Dedifferentiated amniotic fluid mesenchymal stem cell (primary cell): Measurements from ENCODE around the gene ABCC1.
"Not testable (repeated sequence)": the region's sequence is repeated elsewhere in the genome, so short reads cannot be mapped to it uniquely, and the experiment has no call there.

Experiments
- DNase-seq: peaks from one replicate; pipeline ENCODE4 v3.0.0-alpha.2; 2016; ENCODE audit errors: extremely low spot score

ABCC1 gene

DNA sequence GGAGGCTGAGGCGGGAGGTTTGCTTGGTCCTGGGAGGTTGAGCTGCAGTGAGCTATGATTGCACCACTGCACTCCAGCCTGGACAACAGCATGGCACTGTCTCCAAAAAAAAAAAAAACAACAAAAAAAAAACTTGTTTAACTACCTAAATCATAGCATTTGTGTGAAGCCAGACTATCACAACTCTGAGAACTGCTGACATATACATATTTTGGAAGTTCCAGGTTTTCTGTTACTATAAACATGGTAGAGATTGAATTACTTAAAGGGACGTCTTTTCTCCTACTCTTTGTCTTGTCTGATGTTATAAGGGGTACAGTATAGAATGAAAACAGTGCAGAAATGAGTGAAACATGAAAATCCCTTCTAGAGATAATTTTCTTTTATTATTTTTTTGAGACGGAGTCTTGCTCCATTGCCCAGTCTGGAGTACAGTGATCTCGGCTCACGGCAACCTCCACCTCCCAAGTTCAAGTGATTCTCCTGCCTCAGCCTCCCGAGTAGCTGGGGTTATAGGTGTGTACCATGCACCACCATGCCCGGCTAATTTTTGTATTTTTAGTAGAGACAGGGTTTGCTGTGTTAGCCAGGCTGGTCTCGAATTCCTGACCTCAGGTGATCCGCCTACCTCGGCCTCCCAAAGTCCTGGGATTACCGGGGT, 18.4 kb downstream of the ABCC1 start:
- no peak for DNase-seq

DNA sequence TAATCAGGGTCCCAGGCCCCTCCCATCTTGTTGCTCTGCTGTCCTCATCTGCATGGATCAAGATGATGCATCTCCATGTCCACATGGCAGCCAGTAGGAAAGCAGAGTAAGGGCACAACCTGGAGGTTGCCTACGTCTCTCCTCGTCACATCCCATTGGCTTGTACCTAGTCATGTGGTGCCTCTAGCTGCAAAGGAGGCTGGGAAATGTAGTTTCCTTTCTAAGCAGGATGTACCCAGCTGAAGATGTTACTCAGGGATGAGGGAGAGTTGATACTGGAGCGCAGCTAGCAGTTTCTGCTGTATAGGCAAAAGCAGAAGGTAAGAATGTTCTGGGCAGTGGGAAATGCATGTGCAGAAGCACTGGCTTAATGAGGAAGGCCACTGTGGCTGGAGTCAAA, 20.8 kb downstream of the ABCC1 start:
- DNase-seq, result no peak

DNA sequence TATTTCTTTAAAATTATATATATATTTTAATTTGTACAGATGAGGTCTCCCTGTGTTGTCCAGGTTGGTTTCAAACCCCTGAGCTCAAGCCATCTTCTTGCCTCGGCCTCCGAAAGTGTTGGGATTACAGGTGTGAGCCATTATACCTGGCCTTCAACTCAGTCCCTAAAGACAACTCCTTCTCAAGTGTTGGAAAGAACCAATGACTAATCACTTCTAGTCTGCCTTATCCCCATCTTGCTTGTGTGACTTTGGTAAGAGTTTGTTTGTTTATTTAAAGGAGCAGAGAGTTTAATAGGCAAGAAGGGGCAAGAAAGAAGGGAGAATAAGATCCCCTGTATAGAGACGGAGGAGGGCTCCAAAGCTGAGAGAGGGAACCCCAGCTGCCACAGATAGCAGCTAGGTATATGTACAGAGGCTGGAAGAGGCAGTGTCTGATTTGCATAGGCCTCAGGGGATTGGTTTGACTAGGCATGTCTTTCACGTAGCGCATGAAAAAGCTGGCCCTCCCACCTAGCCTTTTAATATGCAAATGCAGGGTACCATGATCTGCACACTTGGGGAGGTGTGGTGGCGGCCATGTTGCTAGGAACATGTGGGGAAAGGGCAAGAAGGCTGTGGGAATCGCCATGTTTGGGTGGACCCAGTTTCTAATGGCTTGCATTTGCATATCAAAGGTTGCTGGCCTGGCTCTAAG, 21.5 kb downstream of the ABCC1 start:
- no peak for DNase-seq

DNA sequence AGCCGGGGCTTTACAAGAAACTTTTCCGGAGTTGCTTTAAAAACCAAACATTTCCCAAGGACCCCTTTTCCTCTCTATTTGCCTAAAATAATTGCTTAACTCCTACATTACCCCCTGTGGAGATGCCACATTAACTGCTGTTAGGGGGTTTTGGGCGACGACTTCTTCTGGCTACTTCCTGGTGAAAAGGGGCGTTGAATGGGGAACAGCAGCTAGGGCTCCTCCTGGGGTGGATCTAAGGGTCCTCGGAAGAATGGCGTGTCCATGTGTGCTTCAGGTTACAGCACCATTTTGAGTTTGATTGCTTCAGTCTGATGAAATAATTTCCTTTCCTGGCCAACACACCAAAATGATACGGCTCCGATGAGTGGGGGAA, 22.0 kb downstream of the ABCC1 start:
- no peak for DNase-seq

- DNase-seq, result no peak
Measured at GRCh38 chr16:15972046-15972868, 22.8 kb downstream of the ABCC1 start.

GRCh38 chr16:15973421-15973820, 24.0 kb downstream of the ABCC1 start:
- no peak for DNase-seq

- DNase-seq, result no peak
Measured at GRCh38 chr16:15974057-15974456, 24.6 kb downstream of the ABCC1 start.

DNA sequence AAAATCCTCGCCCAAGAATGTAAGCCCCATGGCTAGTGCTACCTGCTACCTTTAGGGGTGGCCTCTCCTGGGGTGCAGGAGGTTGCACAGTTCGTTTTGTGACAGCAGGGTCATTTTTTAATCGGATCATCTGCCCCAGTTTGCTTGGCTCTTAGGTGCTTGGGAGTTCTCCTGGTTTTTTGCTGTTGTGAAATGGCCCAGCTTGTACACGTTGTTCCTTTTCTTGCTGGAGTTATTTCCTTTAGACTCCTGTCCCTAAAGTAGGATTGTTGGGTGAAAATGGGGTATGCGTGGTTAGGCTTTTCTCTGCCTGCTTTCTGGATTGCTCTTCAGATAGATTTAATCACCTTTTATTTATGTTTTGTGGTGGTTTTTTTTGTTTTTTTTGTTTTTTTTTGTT, 25.8 kb downstream of the ABCC1 start:
- DNase-seq, result no peak

- no peak for DNase-seq
Measured at GRCh38 chr16:15976225-15976812, 26.9 kb downstream of the ABCC1 start.

DNA sequence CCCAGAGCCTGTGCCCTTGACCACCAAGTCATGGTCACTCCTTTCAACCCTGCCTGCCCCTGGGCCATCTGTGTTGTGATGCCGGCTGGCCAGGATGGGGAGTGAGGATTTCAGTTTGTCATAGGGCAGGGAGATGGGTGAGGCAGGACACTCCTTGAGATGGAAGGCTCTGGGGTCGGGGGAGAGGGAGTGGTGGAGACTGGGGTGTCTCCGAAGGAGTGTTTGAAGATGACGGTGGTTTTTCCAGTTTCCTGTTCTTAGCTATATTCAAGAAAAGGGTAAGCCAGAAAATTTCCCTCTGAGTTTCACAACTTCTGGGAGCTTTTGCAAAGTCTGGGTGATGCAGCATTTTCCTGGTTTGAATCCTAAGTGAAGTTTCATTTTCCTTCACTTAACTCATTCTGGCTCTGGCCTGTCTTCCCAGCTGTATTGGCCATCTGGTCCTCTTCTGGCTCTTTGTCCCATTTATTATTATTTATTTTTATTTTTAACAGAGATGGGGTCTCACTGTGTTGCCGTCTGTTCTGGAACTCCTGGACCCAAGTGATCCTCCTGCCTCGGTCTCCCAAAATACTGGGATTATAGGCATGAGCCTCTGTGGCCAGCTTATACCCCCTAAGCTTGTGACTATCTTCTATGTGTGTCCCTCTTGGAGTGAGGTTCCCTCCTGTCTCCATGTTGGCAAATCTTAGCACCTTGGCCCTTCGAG, 27.7 kb downstream of the ABCC1 start:
- peak; percentile 88 for DNase-seq

DNA sequence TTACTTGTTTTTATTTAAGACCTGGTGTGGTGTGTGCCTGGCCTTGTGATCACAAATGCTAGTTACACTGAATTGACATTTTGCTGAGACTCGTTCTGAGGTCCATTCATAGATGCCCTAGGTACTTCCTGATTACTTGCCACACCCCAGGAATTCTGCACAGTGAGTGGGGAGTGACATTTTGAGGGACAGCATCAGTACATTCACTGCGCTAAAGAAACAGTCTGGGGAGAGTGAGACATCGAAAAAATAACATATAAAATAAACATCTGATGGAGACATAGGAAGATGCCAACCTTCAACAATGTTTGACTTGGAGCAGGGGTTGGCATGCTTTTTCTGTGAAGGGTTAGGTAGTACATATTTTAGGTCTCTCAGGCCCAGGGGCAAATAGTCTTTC, 30.4 kb downstream of the ABCC1 start:
- DNase-seq, result no peak

GRCh38 chr16:15980329-15980728, 30.9 kb downstream of the ABCC1 start:
- DNase-seq, result no peak

- DNase-seq, result no peak
Measured at GRCh38 chr16:15981382-15981781, 32.0 kb downstream of the ABCC1 start.

DNA sequence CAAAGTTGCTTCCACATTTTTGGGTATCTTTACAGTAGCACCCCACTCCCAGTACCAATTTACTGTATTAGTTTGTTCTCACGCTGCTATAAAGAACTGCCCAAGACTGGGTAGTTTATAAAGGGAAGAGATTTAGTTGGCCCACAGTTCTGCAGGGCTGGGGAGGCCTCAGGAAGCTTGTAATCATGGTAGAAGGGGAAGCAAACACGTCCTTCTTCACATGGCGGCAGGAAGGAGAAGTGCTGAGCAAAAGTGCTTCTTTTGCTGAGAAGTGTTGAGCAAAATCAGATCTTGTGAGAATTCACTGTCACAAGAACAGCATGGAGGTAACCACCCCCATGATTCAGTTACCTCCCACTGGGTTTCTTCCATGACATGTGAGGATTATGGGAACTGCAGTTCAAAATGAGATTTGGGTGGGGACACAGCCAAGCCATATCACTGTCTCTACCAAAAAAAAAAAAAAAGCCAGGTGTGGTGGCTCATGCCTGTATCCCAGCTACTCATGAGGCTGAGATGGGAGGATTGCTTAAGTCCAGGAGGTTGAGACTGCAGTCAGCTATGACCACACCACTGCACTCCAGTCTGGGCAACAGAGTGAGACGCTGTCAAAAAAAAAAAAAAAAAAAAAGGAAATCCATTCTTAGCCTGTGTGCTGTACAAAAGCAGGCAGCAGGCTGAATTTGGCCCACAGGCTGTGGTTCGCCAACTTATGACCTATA, 32.9 kb downstream of the ABCC1 start:
- not testable (repeated sequence) for DNase-seq

DNA sequence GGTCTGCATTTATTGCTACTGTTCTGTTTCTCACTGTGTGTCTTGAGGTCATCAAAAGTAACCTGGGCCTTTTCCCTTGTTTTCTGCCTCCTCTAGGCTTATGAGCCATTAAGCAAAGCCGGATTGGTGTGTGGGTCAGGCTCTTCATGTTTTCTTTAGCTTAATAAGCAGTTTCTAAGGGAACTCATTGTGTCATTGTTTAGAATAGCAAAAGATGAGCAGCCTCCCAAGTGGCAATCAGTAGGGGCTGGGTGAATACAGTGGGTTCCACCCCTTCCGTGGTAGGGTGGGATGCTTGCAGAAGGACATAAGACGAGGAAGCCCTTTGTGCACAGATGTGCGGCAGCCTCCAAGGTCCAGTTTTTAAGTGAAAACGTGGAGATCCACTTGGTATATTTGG, 34.5 kb downstream of the ABCC1 start:
- peak; percentile 44 for DNase-seq

DNA sequence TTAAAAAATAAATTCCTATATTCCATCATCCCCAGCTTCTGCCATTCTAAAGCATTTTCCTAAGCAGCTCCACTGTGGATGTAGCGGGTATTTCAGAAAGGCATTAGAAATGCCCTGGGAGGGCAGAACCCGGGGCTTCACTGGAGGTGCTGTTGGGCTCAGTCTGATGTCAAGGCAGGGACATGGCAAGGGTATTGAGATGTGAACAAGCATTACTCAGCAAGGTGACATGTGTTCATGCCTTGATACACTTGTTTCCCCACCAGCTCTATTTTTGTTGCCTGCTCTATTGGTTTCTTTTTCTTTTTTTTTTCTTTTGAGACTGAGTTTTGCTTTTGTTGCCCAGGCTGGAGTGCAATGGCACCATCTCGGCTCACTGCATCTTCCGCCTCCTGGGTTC, 35.7 kb downstream of the ABCC1 start:
- no peak for DNase-seq

DNA sequence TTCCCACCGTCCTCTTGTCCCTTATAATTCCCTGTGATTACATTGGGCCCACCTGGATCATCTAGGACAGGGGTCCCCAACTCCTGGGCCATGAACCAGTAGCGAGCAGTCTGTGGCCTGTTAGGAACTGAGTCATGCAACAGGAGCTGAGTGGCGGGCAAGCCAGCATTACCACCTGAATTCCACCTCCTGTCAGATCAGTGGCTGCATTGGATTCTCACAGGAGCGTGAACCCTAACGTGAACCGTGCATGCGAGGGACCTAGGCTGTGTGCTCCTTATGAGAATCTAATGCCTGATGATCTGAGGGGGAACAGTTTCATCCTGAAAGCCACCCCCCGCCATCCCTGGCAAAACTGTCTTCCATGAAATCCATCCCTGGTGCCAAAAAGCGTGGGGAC, 36.8 kb downstream of the ABCC1 start:
- DNase-seq, result no peak

DNA sequence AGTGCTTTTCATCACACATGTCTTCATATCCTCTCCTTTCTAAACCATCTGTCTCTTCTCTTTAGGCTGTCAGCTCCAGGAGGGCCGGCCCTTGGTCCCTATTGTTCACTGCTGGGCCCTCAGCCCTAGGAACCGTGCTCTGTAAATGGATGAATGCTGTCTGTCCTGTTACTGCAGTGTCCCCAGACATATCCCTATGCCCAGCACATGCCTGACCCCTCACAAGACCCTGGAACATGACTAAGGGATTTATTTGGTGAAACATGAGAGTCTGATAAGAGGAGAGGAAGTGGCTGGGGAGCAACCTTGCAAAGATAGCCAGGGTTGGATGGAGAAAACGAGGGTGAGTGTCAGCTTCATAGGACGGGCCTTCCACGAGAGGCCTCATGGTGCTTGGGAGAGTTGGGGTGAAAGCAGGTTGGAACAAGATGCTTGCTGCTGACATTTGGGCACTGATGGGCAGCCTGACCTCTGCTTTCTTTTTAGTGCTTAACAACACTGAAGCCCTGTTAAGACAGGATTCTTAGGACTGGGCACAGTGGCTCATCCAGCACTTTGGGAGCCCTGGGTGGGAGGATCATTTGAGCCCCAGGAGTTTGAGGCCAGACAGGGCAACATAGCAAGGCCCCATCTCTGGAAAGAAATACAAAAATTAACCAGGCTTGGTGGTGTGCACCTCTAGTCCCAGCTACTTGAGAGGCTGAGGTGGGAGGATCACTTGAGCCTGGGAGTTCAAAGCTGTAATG, 39.0 kb downstream of the ABCC1 start:
- DNase-seq, result no peak

- no peak for DNase-seq
Measured at GRCh38 chr16:15990902-15991301, 41.5 kb downstream of the ABCC1 start.

DNA sequence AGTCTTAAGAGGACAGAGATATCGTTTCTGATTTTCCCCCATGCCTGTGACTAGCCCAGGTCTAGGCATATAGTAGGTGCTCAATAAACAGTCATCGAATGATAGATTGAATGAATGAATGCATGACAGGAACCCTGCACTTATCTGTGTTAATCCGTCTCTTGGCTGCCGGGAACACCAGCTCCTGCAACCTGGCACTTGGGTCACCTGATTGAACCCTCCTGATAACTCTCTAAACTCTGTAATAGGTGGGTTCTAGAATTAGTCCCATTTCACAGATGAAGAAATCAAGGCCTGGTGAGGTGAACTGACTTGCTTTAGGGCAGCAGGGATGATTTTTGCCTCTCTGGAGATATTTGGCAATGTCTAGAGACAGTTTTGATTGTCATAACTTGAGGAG, 43.7 kb downstream of the ABCC1 start:
- DNase-seq, result no peak

GRCh38 chr16:15993541-15993940, 44.1 kb downstream of the ABCC1 start:
- no peak for DNase-seq
